ENCODE measurements around the gene SCAF11.

Gene SCAF11

GRCh38 chr12:45898094-45898493 lies 92.3 kb downstream of the SCAF11 start:
- CTCF ChIA-PET: no interaction called here
- TF ChIP-seq CTCF (IDR thresholded peaks at IDR 0.05; ENCODE audit: insufficient read depth, low read length, missing control alignments): no peak

GRCh38 chr12:45895961-45896360 lies 94.4 kb downstream of the SCAF11 start:
- POLR2A ChIA-PET: no interaction called here
- no peak for TF ChIP-seq CTCF (IDR thresholded peaks at IDR 0.05; ENCODE audit: insufficient read depth, low read length, missing control alignments)
- H3K4me3 ChIP-seq (ENCODE audit: low read depth, low read length): no peak overlapping the region
- DNase-seq (ENCODE audit: low read depth, low spot score): no peak
- CTCF ChIA-PET: interaction anchor here (1.4 kb wide), 1 partner anchor 9 kb away, joined by 4 read pairs; no protein-coding TSS in a partner anchor

More at GRCh38 chr12:45898094-45898493, 92.3 kb downstream of the SCAF11 start:
- POLR2A ChIA-PET: no interaction called here
- no peak for DNase-seq (ENCODE audit: low read depth, low spot score)
- no peak overlapping the region for H3K4me3 ChIP-seq (ENCODE audit: low read depth, low read length)

- no peak for DNase-seq (ENCODE audit: low read depth, low spot score)
- ChIA-PET CTCF (interaction anchor here (1.0 to 1.1 kb wide), 4 partner anchors 9 to 25 kb away, joined by 3 read pairs; no protein-coding TSS in a partner anchor), POLR2A (no interaction called here)
- no peak overlapping the region for H3K4me3 ChIP-seq (ENCODE audit: low read depth, low read length)
- no peak for TF ChIP-seq CTCF (IDR thresholded peaks at IDR 0.05; ENCODE audit: insufficient read depth, low read length, missing control alignments)
These were observed 97.1 kb downstream of the SCAF11 start for GRCh38 chr12:45893240-45893639.

- no peak for DNase-seq (ENCODE audit: low read depth, low spot score)
- CTCF ChIA-PET: no interaction called here
- H3K4me3 ChIP-seq (ENCODE audit: low read depth, low read length): no peak overlapping the region
- no peak for TF ChIP-seq CTCF (IDR thresholded peaks at IDR 0.05; ENCODE audit: insufficient read depth, low read length, missing control alignments)
- POLR2A ChIA-PET: no interaction called here
These were observed 100.1 kb downstream of the SCAF11 start for GRCh38 chr12:45890276-45890675.

GRCh38 chr12:45887544-45887943 lies 102.8 kb downstream of the SCAF11 start:
- ChIA-PET POLR2A (no interaction called here), CTCF (interaction anchor here (0.7 to 1.4 kb wide), 2 partner anchors 103 to 343 kb away, joined by 3 read pairs; partner anchors contain the start of gene SCAF11)
- H3K4me3 ChIP-seq (ENCODE audit: low read depth, low read length): no peak overlapping the region
- no peak for DNase-seq (ENCODE audit: low read depth, low spot score)
- no peak for TF ChIP-seq CTCF (IDR thresholded peaks at IDR 0.05; ENCODE audit: insufficient read depth, low read length, missing control alignments)

GRCh38 chr12:45886685-45887084 lies 103.7 kb downstream of the SCAF11 start:
- CTCF ChIA-PET: no interaction called here

More at GRCh38 chr12:45886685-45887084, 103.7 kb downstream of the SCAF11 start:
- no peak overlapping the region for H3K4me3 ChIP-seq (ENCODE audit: low read depth, low read length)
- POLR2A ChIA-PET: no interaction called here
- no peak for TF ChIP-seq CTCF (IDR thresholded peaks at IDR 0.05; ENCODE audit: insufficient read depth, low read length, missing control alignments)
- DNase-seq (ENCODE audit: low read depth, low spot score): no peak

Data from AG04449 (cell line).